Peyer's patch (tissue), 4 donors: ENCODE results near the gene GULP1.

Experiments
- POLR2A ChIP-seq, 2 donors: fragments of 450-650 bp; IDR thresholded peaks; one replicate each; pipeline ENCODE4 v1.5.1; 2017; ENCODE audit warnings: antibody characterized with exemption in 2 of 2, mild to moderate bottlenecking in 2 of 2, moderate library complexity in 2 of 2
- TF ChIP-seq, protein P1 (sequence below), 6 experiments: fragments of 450-650 bp in 4 of 6; fragments of 200-600 bp in 2 of 6; sonication (generic) in 1 of 6; IDR thresholded peaks; one replicate each; pipeline ENCODE4 v1.5.1; 2017 to 2019; ENCODE audit warnings: antibody characterized with exemption in 6 of 6, mild to moderate bottlenecking in 3 of 6, moderate library complexity in 1 of 6

DNA sequence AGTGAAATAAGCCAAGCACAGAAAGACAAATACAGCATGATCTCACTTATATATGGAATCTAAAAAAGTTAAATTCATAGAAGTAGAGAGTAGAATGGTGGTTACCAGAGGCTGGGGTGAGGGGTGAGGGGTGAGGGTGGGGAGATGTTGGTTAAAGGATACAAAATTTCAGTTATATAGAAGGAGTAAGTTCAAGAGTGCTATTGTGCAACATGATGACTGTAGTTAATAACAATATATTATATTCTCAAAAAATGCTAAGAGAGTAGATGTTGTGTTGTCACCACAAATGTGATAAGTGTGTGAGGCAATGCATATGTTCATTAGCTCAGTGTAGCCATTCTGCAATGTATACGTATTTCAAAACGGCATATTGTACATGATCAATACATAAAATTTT, 26.4 kb upstream of the GULP1 start:
- TF ChIP-seq, protein P1, sequence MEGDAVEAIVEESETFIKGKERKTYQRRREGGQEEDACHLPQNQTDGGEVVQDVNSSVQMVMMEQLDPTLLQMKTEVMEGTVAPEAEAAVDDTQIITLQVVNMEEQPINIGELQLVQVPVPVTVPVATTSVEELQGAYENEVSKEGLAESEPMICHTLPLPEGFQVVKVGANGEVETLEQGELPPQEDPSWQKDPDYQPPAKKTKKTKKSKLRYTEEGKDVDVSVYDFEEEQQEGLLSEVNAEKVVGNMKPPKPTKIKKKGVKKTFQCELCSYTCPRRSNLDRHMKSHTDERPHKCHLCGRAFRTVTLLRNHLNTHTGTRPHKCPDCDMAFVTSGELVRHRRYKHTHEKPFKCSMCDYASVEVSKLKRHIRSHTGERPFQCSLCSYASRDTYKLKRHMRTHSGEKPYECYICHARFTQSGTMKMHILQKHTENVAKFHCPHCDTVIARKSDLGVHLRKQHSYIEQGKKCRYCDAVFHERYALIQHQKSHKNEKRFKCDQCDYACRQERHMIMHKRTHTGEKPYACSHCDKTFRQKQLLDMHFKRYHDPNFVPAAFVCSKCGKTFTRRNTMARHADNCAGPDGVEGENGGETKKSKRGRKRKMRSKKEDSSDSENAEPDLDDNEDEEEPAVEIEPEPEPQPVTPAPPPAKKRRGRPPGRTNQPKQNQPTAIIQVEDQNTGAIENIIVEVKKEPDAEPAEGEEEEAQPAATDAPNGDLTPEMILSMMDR (IDR thresholded peaks at IDR 0.05) = no peak
- TF ChIP-seq POLR2A (IDR thresholded peaks at IDR 0.05) = no peak
